ENCODE measurements around the gene SVBP.

- TF ChIP-seq ZNF324 (tag by site-specific recombination; IDR thresholded peaks at IDR 0.05): no peak
- no peak for TF ChIP-seq BCL11A (tag by site-specific recombination; IDR thresholded peaks at IDR 0.05; ENCODE audit: low read depth)
- no peak for TF ChIP-seq ZNF274 (IDR thresholded peaks at IDR 0.05; ENCODE audit: low read length)
- no peak for TF ChIP-seq ZNF274 (tag by site-specific recombination; IDR thresholded peaks at IDR 0.05; ENCODE audit: borderline replicate concordance)
- TF ChIP-seq ZNF549 (tag by site-specific recombination; IDR thresholded peaks at IDR 0.05): no peak
- no peak for TF ChIP-seq ZNF280D (tag by site-specific recombination; IDR thresholded peaks at IDR 0.05)
Observed at GRCh38 chr1:42832641-42833240, 15.5 kb upstream of the SVBP start.
